Islet of Langerhans (tissue), 1 donor: ENCODE measurements around the gene ATP6V1G1.

Experiments
- FAIRE-seq: peaks from one replicate; lab custom pipeline; 2011; peaks lifted over from hg19 to GRCh38; lab: Jason Lieb, UNC

Gene ATP6V1G1

GRCh38 chr9:114613087-114613486 is 25.5 kb downstream of the ATP6V1G1 start:
- FAIRE-seq, result no peak

- no peak for FAIRE-seq
Observed at GRCh38 chr9:114613919-114614318, 26.4 kb downstream of the ATP6V1G1 start.

GRCh38 chr9:114614373-114614772 is 26.8 kb downstream of the ATP6V1G1 start:
- FAIRE-seq, result no peak

- FAIRE-seq, result no peak
Observed at GRCh38 chr9:114616684-114617520, 29.3 kb downstream of the ATP6V1G1 start.

- FAIRE-seq, result no peak
Observed at GRCh38 chr9:114619191-114619761, 31.7 kb downstream of the ATP6V1G1 start.

- FAIRE-seq, result no peak
Observed at GRCh38 chr9:114621561-114621960, 34.0 kb downstream of the ATP6V1G1 start.

- no peak for FAIRE-seq
Observed at GRCh38 chr9:114621975-114622609, 34.5 kb downstream of the ATP6V1G1 start.

- no peak for FAIRE-seq
Observed at GRCh38 chr9:114624677-114625076, 37.1 kb downstream of the ATP6V1G1 start.

GRCh38 chr9:114626415-114627020 is 38.9 kb downstream of the ATP6V1G1 start:
- no peak for FAIRE-seq

GRCh38 chr9:114627553-114627952 is 40.0 kb downstream of the ATP6V1G1 start:
- FAIRE-seq, result no peak

- FAIRE-seq, result no peak
Observed at GRCh38 chr9:114629563-114630090, 42.1 kb downstream of the ATP6V1G1 start.

- no peak for FAIRE-seq
Observed at GRCh38 chr9:114631166-114631565, 43.6 kb downstream of the ATP6V1G1 start.

- no peak for FAIRE-seq
Observed at GRCh38 chr9:114633438-114634089, 46.0 kb downstream of the ATP6V1G1 start.

- no peak for FAIRE-seq
Observed at GRCh38 chr9:114634387-114634786, 46.8 kb downstream of the ATP6V1G1 start.

GRCh38 chr9:114638404-114638803 is 50.8 kb downstream of the ATP6V1G1 start:
- no peak for FAIRE-seq

GRCh38 chr9:114641967-114642366 is 54.4 kb downstream of the ATP6V1G1 start:
- FAIRE-seq, result no peak

GRCh38 chr9:114643001-114643400 is 55.4 kb downstream of the ATP6V1G1 start:
- FAIRE-seq, result no peak

- FAIRE-seq, result no peak
Observed at GRCh38 chr9:114643896-114644295, 56.3 kb downstream of the ATP6V1G1 start.
